ENCODE data around the gene SPPL2B. TPM values are rescaled to one million over a fixed set of nuclear protein-coding genes. Genes with fewer than 3 reads are reported as not detected.

SPPL2B gene, protein sequence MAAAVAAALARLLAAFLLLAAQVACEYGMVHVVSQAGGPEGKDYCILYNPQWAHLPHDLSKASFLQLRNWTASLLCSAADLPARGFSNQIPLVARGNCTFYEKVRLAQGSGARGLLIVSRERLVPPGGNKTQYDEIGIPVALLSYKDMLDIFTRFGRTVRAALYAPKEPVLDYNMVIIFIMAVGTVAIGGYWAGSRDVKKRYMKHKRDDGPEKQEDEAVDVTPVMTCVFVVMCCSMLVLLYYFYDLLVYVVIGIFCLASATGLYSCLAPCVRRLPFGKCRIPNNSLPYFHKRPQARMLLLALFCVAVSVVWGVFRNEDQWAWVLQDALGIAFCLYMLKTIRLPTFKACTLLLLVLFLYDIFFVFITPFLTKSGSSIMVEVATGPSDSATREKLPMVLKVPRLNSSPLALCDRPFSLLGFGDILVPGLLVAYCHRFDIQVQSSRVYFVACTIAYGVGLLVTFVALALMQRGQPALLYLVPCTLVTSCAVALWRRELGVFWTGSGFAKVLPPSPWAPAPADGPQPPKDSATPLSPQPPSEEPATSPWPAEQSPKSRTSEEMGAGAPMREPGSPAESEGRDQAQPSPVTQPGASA
- 69.4 and 73.7 TPM in 2 replicates for total RNA-seq (2021)
- long read RNA-seq, transcript SPPL2B-212 (8 exons, 2,459 nt), result minor isoform, 7 of 171 reads
- long read RNA-seq, transcript SPPL2B-207 (15 exons, 2,583 nt), result minor isoform, 20 of 171 reads
- long read RNA-seq, transcript SPPL2B-209 (15 exons, 3,456 nt), result major isoform, 44 of 171 reads
- long read RNA-seq, partial matches to known transcripts, result 26 of 171 reads
- long read RNA-seq, other reads (novel, unspliced or antisense), result 72 of 171 reads

GRCh38 chr19:2328401-2329148 lies at the start of gene SPPL2B, which contains the start of gene LSM7:
Gene SPPL2B, plus strand, starts transcription at chr19:2328684. Its CDS starts 26 bp downstream, at chr19:2328710.
Gene LSM7, minus strand, starts transcription at chr19:2328586. Its CDS starts 20 bp downstream, at chr19:2328566.
- H3K4me1 ChIP-seq (ENCODE audit: insufficient read depth, low read length), result peaks cover 5% of the 10 kb centered on the region; the same call in 1 of the 2 replicates
- H3K4me3 Mint-ChIP-seq, result peak within 1 kb of the TSS; percentile 98 to 99
- no peak within 1 kb of the TSS for H3T11ph ChIP-seq (ENCODE audit: low read length)
- no peaks in the 10 kb centered on the region for H3K9me3 ChIP-seq (ENCODE audit: control insufficient read depth, low read depth, low read length)
- peaks cover 5% of the 10 kb centered on the region; the same call in 1 of the 2 replicates for H3K79me2 ChIP-seq (ENCODE audit: insufficient read depth, low read length)
- peak within 1 kb of the TSS; percentile 90 for H3K4me2 ChIP-seq (ENCODE audit: insufficient read depth, insufficient read length, low read length)
- H3K23ac ChIP-seq (ENCODE audit: insufficient read length, low read depth, low read length), result no peak within 1 kb of the TSS
- H3K79me1 ChIP-seq (ENCODE audit: insufficient read depth, low read depth, low read length, poor library complexity, severe bottlenecking), result no peaks in the 10 kb centered on the region
- TF ChIP-seq, protein P1, sequence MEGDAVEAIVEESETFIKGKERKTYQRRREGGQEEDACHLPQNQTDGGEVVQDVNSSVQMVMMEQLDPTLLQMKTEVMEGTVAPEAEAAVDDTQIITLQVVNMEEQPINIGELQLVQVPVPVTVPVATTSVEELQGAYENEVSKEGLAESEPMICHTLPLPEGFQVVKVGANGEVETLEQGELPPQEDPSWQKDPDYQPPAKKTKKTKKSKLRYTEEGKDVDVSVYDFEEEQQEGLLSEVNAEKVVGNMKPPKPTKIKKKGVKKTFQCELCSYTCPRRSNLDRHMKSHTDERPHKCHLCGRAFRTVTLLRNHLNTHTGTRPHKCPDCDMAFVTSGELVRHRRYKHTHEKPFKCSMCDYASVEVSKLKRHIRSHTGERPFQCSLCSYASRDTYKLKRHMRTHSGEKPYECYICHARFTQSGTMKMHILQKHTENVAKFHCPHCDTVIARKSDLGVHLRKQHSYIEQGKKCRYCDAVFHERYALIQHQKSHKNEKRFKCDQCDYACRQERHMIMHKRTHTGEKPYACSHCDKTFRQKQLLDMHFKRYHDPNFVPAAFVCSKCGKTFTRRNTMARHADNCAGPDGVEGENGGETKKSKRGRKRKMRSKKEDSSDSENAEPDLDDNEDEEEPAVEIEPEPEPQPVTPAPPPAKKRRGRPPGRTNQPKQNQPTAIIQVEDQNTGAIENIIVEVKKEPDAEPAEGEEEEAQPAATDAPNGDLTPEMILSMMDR (conservative IDR thresholded peaks at IDR 0.05), result no peak
- H4K20me1 ChIP-seq (ENCODE audit: control insufficient read depth, insufficient read depth, insufficient read length), result peaks cover 5% of the 10 kb centered on the region
- H2BK12ac ChIP-seq (ENCODE audit: insufficient read length, low read depth, low read length), result peak within 1 kb of the TSS; percentile 41
- WGBS (ENCODE audit: extremely low coverage, insufficient read length, low lambda C conversion rate), result no CpG with 5 or more reads among the region's 89 CpGs
- H2AFZ ChIP-seq (ENCODE audit: low read length), result no peak within 1 kb of the TSS
- H3K4ac ChIP-seq (ENCODE audit: low read depth, low read length), result no peak within 1 kb of the TSS
- peak within 1 kb of the TSS; percentile 95 to 99 (median 98) for H3K27ac Mint-ChIP-seq
- no peak within 1 kb of the TSS for H2BK15ac ChIP-seq (ENCODE audit: low read depth, low read length)
- H2AK5ac ChIP-seq (ENCODE audit: insufficient read length, low read length), result no peak within 1 kb of the TSS
- no peak within 1 kb of the TSS for H2BK5ac ChIP-seq (ENCODE audit: insufficient read length, low read length)
- no peak within 1 kb of the TSS for H3K27ac ChIP-seq (ENCODE audit: insufficient read length, low read depth, low read length)
- H2BK20ac ChIP-seq (ENCODE audit: low read depth, low read length, poor library complexity, severe bottlenecking), result no peak within 1 kb of the TSS
- H2BK120ac ChIP-seq (ENCODE audit: low read depth, low read length, poor library complexity, severe bottlenecking), result no peak within 1 kb of the TSS
- peak within 1 kb of the TSS; percentile 81 for H3K14ac ChIP-seq (ENCODE audit: insufficient read depth, low read length)
- no peak within 1 kb of the TSS for H3K56ac ChIP-seq (ENCODE audit: insufficient read length, low read depth, low read length)
- peak within 1 kb of the TSS; percentile 85 for H3K9ac ChIP-seq (ENCODE audit: extremely low read depth, insufficient read length, low read length)
- H3K4me1 Mint-ChIP-seq, result peaks cover 36 to 48% of the 10 kb centered on the region in 2 experiments
- peaks cover 9% of the 10 kb centered on the region for H3K23me2 ChIP-seq (ENCODE audit: insufficient read length, low read depth, low read length, poor library complexity, severe bottlenecking)
- no peak within 1 kb of the TSS for H4K8ac ChIP-seq (replicated peaks; ENCODE audit: insufficient read length, low read depth, low read length)
- peaks cover 1% of the 10 kb centered on the region; the same call in 1 of the 2 replicates for H3K27me3 Mint-ChIP-seq (ENCODE audit: low read depth)
- no peak within 1 kb of the TSS for H4K91ac ChIP-seq (ENCODE audit: insufficient read length, low read depth, low read length)
- H3K27me3 ChIP-seq (ENCODE audit: insufficient read depth, low read length), result no peaks in the 10 kb centered on the region
- H4K5ac ChIP-seq (ENCODE audit: insufficient read length, low read depth, low read length), result no peak within 1 kb of the TSS
- H3K18ac ChIP-seq (ENCODE audit: insufficient read length, low read depth, low read length), result peak within 1 kb of the TSS; percentile 88
- peaks cover 5 to 31% (median 29%) of the 10 kb centered on the region in 3 experiments for H3K36me3 Mint-ChIP-seq (ENCODE audit: insufficient read depth in 1 of 3, low read depth in 3 of 3)
- H3K9me3 Mint-ChIP-seq, result no peaks in the 10 kb centered on the region
- DNase-seq, result peak; percentile 85

Measured in H9 (cell line).